Loucy (cell line): Measurements from ENCODE around the gene PRDM5.

Source experiments
- H2AFZ ChIP-seq: fragments of 200-600 bp; sonication (generic); 2 replicates; pipeline ENCODE4 v1.6.0; 2016; ENCODE audit warnings: antibody characterized with exemption, mild to moderate bottlenecking, low read length, moderate library complexity
- H3F3A ChIP-seq: fragments of 200-600 bp; 2 replicates; pipeline ENCODE4 v1.6.0; 2016; ENCODE audit warnings: antibody characterized with exemption, low read depth, mild to moderate bottlenecking
- H3K27me3 ChIP-seq: fragments of 200-600 bp; sonication (generic); 2 replicates; pipeline ENCODE4 v1.6.1; 2014; ENCODE audit warnings: low read length, mild to moderate bottlenecking; ENCODE audit not compliant: insufficient read depth, poor library complexity, severe bottlenecking
- H3K36me3 ChIP-seq: fragments of 200-600 bp; sonication (generic); 2 replicates; pipeline ENCODE4 v1.6.1; 2016; ENCODE audit warnings: low read length; ENCODE audit not compliant: insufficient read depth
- H3K4me1 ChIP-seq: fragments of 200-600 bp; sonication (generic); 2 replicates; pipeline ENCODE4 v1.5.1; 2014; ENCODE audit warnings: low read length, mild to moderate bottlenecking; ENCODE audit not compliant: insufficient read depth, poor library complexity, severe bottlenecking
- H3K4me2 ChIP-seq: fragments of 200-600 bp; sonication (generic); 2 replicates; pipeline ENCODE4 v1.6.0; 2014; ENCODE audit warnings: antibody characterized with exemption, low read length, low read depth, mild to moderate bottlenecking; ENCODE audit not compliant: poor library complexity, severe bottlenecking
- H3K4me3 ChIP-seq: fragments of 200-600 bp; sonication (generic); 2 replicates; pipeline ENCODE4 v1.5.1; 2014; ENCODE audit warnings: low read length, mild to moderate bottlenecking, mixed read lengths; ENCODE audit not compliant: poor library complexity, severe bottlenecking
- H3K79me2 ChIP-seq: fragments of 200-600 bp; sonication (generic); 2 replicates; pipeline ENCODE4 v1.6.1; 2014; ENCODE audit warnings: low read length; ENCODE audit not compliant: insufficient read depth
- H3K9ac ChIP-seq: fragments of 200-600 bp; sonication (generic); 2 replicates; pipeline ENCODE4 v1.6.0; 2014; ENCODE audit warnings: mild to moderate bottlenecking, low read depth, low read length, moderate library complexity; ENCODE audit not compliant: poor library complexity, severe bottlenecking
- H3K9me2 ChIP-seq: fragments of 200-600 bp; sonication (generic); replicated peaks from 2 replicates; pipeline ENCODE4 v1.6.1; 2016; ENCODE audit warnings: low read depth, low read length, mixed read lengths
- H3K9me3 ChIP-seq: fragments of 200-600 bp; sonication (generic); 2 replicates; pipeline ENCODE4 v1.6.1; 2014; ENCODE audit warnings: mild to moderate bottlenecking, antibody characterized with exemption, low read length, low read depth; ENCODE audit not compliant: insufficient read depth
- H4K20me1 ChIP-seq: fragments of 200-600 bp; sonication (generic); 2 replicates; pipeline ENCODE4 v1.6.0; 2014; ENCODE audit warnings: antibody characterized with exemption, low read length, mild to moderate bottlenecking; ENCODE audit not compliant: insufficient read depth, poor library complexity, severe bottlenecking
- CTCF ChIP-seq: fragments of 200-600 bp; sonication (generic); conservative IDR thresholded peaks from 2 replicates; pipeline ENCODE4 v1.5.1; 2014; ENCODE audit warnings: mild to moderate bottlenecking, antibody characterized with exemption, low read length
- EZH2phosphoT487 ChIP-seq: fragments of 200-600 bp; IDR thresholded peaks from 2 replicates; pipeline ENCODE4 v1.6.1; 2018; ENCODE audit warnings: antibody characterized with exemption, mild to moderate bottlenecking, moderate library complexity, borderline replicate concordance

The PRDM5 gene

GRCh38 chr4:120881351-120881750 is 41.2 kb downstream of the PRDM5 start:
- Histone ChIP-seq H4K20me1 (no peaks in the 10 kb centered on the region), H3K9me3 (no peaks in the 10 kb centered on the region), H3K36me3 (no peaks in the 10 kb centered on the region), H3K27me3 (no peaks in the 10 kb centered on the region), H3K9ac (no peak overlapping the region), H3K9me2 (no peaks in the 10 kb centered on the region), H3K4me1 (no peaks in the 10 kb centered on the region), H3K4me3 (no peak overlapping the region), H3K79me2 (no peaks in the 10 kb centered on the region), H3F3A (no peaks in the 10 kb centered on the region), H2AFZ (no peak overlapping the region), H3K4me2 (no peak overlapping the region)
- TF ChIP-seq EZH2phosphoT487 (no peak), CTCF (no peak)

- Histone ChIP-seq H3K79me2 (no peaks in the 10 kb centered on the region), H3K9me3 (no peaks in the 10 kb centered on the region), H2AFZ (no peak overlapping the region), H3K4me3 (no peak overlapping the region), H3K36me3 (no peaks in the 10 kb centered on the region), H3K4me2 (no peak overlapping the region), H4K20me1 (no peaks in the 10 kb centered on the region), H3K9me2 (no peaks in the 10 kb centered on the region), H3K9ac (no peak overlapping the region), H3F3A (no peaks in the 10 kb centered on the region), H3K27me3 (no peaks in the 10 kb centered on the region), H3K4me1 (no peaks in the 10 kb centered on the region)
- TF ChIP-seq EZH2phosphoT487 (no peak), CTCF (no peak)
These were observed 45.5 kb downstream of the PRDM5 start for GRCh38 chr4:120877021-120877420.

- Histone ChIP-seq H3K4me3 (no peak overlapping the region), H3K9ac (no peak overlapping the region), H3K4me2 (no peak overlapping the region), H4K20me1 (no peaks in the 10 kb centered on the region), H3K79me2 (no peaks in the 10 kb centered on the region), H3K9me2 (no peaks in the 10 kb centered on the region), H3K36me3 (no peaks in the 10 kb centered on the region), H3K27me3 (no peaks in the 10 kb centered on the region), H3K9me3 (no peaks in the 10 kb centered on the region), H2AFZ (no peak overlapping the region), H3F3A (no peaks in the 10 kb centered on the region), H3K4me1 (no peaks in the 10 kb centered on the region)
- TF ChIP-seq CTCF (no peak), EZH2phosphoT487 (no peak)
These were observed 47.4 kb downstream of the PRDM5 start for GRCh38 chr4:120874792-120875774.
